GM23338 (cell line): ENCODE results near the gene USP1. TPM values are rescaled to one million over a fixed set of nuclear protein-coding genes. Genes with fewer than 3 reads are reported as not detected.

Experiments used
- ATAC-seq: fragments of 200-7000 bp; cut with Tn5 transposase; 3 replicates; pipeline ENCODE4 v1.9.1; 2020
- DNase-seq: peaks from one replicate; pipeline ENCODE4 v3.0.0-alpha.2; 2015; ENCODE audit warnings: low spot score
- H2AFZ ChIP-seq: fragments of 200-600 bp; sonication (generic); 2 replicates; pipeline ENCODE4 v1.8.0; 2016; ENCODE audit warnings: antibody characterized with exemption, mild to moderate bottlenecking, moderate library complexity
- H3F3A ChIP-seq: fragments of 200-600 bp; sonication (generic); replicated peaks from 2 replicates; pipeline ENCODE4 v1.8.0; 2017; ENCODE audit warnings: antibody characterized with exemption, mixed run types, low read depth
- H3K27ac ChIP-seq: fragments of 200-600 bp; sonication (generic); 2 replicates; pipeline ENCODE4 v1.6.1; 2016; ENCODE audit warnings: low read depth
- H3K27me3 ChIP-seq: fragments of 200-600 bp; sonication (generic); 2 replicates; pipeline ENCODE4 v1.8.0; 2016; ENCODE audit warnings: mild to moderate bottlenecking, mixed run types, moderate library complexity; ENCODE audit not compliant: insufficient read depth
- H3K36me3 ChIP-seq: fragments of 200-600 bp; sonication (generic); 2 replicates; pipeline ENCODE4 v1.8.0; 2016; ENCODE audit warnings: mild to moderate bottlenecking; ENCODE audit not compliant: insufficient read depth
- H3K4me1 ChIP-seq: fragments of 200-600 bp; sonication (generic); 2 replicates; pipeline ENCODE4 v1.8.0; 2016; ENCODE audit warnings: mild to moderate bottlenecking, moderate library complexity; ENCODE audit not compliant: insufficient read depth
- H3K4me2 ChIP-seq: fragments of 200-600 bp; sonication (generic); 2 replicates; pipeline ENCODE4 v1.7.1; 2017; ENCODE audit warnings: mixed run types
- H3K4me3 ChIP-seq: fragments of 200-600 bp; sonication (generic); 2 replicates; pipeline ENCODE4 v1.6.1; 2016; ENCODE audit warnings: mixed run types
- H3K79me2 ChIP-seq: fragments of 200-600 bp; sonication (generic); replicated peaks from 2 replicates; pipeline ENCODE4 v1.8.0; 2017; ENCODE audit warnings: mild to moderate bottlenecking; ENCODE audit not compliant: insufficient read depth
- H3K9me2 ChIP-seq: fragments of 200-600 bp; sonication (generic); 2 replicates; pipeline ENCODE4 v1.8.0; 2017; ENCODE audit not compliant: insufficient read depth
- H4K20me1 ChIP-seq: fragments of 200-600 bp; sonication (generic); replicated peaks from 2 replicates; pipeline ENCODE4 v1.8.0; 2017; ENCODE audit warnings: mild to moderate bottlenecking; ENCODE audit not compliant: insufficient read depth
- H3K27ac Mint-ChIP-seq: 2 replicates; pipeline ENCODE4 v1.8.0; 2020; ENCODE audit warnings: inconsistent platforms, mild to moderate bottlenecking, moderate library complexity, mixed read lengths
- H3K27me3 Mint-ChIP-seq: 3 replicates; pipeline ENCODE4 v1.8.0; 2022; ENCODE audit warnings: low read depth, mild to moderate bottlenecking, moderate library complexity, mixed read lengths, inconsistent platforms; ENCODE audit not compliant: insufficient read depth, poor library complexity
- H3K36me3 Mint-ChIP-seq: 3 replicates; pipeline ENCODE4 v1.8.0; 2021; ENCODE audit warnings: low read depth, mild to moderate bottlenecking, inconsistent platforms, moderate library complexity, mixed read lengths
- H3K4me1 Mint-ChIP-seq: 3 replicates; pipeline ENCODE4 v1.8.0; 2020; ENCODE audit warnings: mild to moderate bottlenecking, inconsistent platforms, mixed read lengths
- H3K4me3 Mint-ChIP-seq: 3 replicates; pipeline ENCODE4 v1.8.0; 2021; ENCODE audit warnings: moderate library complexity, mild to moderate bottlenecking, inconsistent platforms, mixed read lengths
- H3K9me3 Mint-ChIP-seq: 3 replicates; pipeline ENCODE4 v1.8.0; 2020; ENCODE audit warnings: moderate library complexity, mild to moderate bottlenecking, inconsistent platforms, mixed read lengths
- ETS1 ChIP-seq: IDR thresholded peaks from 2 replicates; pipeline ENCODE4 v1.6.1; 2016; ENCODE audit warnings: antibody characterized with exemption
- JUNB ChIP-seq: IDR thresholded peaks from one replicate; pipeline ENCODE4 v1.6.1; 2016; ENCODE audit warnings: antibody characterized with exemption; ENCODE audit not compliant: unreplicated experiment
- NANOG ChIP-seq: IDR thresholded peaks from 2 replicates; pipeline ENCODE4 v1.6.1; 2016; ENCODE audit warnings: antibody characterized with exemption, borderline replicate concordance
- POLR2AphosphoS5 ChIP-seq: IDR thresholded peaks from 2 replicates; pipeline ENCODE4 v1.6.1; 2016; ENCODE audit warnings: antibody characterized with exemption, low read depth
- STAT1 ChIP-seq: IDR thresholded peaks from one replicate; pipeline ENCODE4 v1.6.1; 2016; ENCODE audit warnings: antibody characterized with exemption; ENCODE audit not compliant: unreplicated experiment
- ZNF114 ChIP-seq: fragments of 250-450 bp; sonication (Bioruptor Pico); IDR thresholded peaks from 2 replicates; pipeline ENCODE4 v1.5.0; 2020; ENCODE audit warnings: mild to moderate bottlenecking, moderate library complexity
- polyA plus RNA-seq: library from polyadenylated mRNA; unstranded; fragments of >200 nt; fragmentation: Nextera tagmentation; extraction: Ambion mirVana; gene quantifications from 2 replicates; pipeline ENCODE4 v1.2.1, GENCODE V29; 2016
- total RNA-seq: library from RNA; depleted of rRNA; stranded (reverse); fragments of >200 nt; shearing (Covaris generic); gene quantifications from 2 replicates; pipeline ENCODE4 v1.2.3, GENCODE V29; 2014
- TF ChIP-seq, protein P1 (sequence below): IDR thresholded peaks from one replicate; pipeline ENCODE4 v1.6.1; 2018; ENCODE audit warnings: antibody characterized with exemption; ENCODE audit not compliant: unreplicated experiment
- TF ChIP-seq, protein P2 (sequence below): fragments of 250-450 bp; sonication (Bioruptor Pico); IDR thresholded peaks from 2 replicates; pipeline ENCODE4 v1.5.0; 2020; ENCODE audit warnings: mild to moderate bottlenecking, moderate library complexity
- TF ChIP-seq, protein P3 (sequence below), 2 experiments: fragments of 200-600 bp in 1 of 2; sonication (generic) in 1 of 2; conservative IDR thresholded peaks; 2 replicates each; pipeline versions ENCODE4 v1.5.1 to v1.6.1; 2016 to 2017; ENCODE audit warnings: antibody characterized with exemption in 2 of 2, low read depth in 2 of 2, mild to moderate bottlenecking in 2 of 2, moderate library complexity in 1 of 2

Gene USP1
- total and polyA plus RNA-seq, 2 experiments from 2014 or later: 45.6 to 74.6 TPM

DNA sequence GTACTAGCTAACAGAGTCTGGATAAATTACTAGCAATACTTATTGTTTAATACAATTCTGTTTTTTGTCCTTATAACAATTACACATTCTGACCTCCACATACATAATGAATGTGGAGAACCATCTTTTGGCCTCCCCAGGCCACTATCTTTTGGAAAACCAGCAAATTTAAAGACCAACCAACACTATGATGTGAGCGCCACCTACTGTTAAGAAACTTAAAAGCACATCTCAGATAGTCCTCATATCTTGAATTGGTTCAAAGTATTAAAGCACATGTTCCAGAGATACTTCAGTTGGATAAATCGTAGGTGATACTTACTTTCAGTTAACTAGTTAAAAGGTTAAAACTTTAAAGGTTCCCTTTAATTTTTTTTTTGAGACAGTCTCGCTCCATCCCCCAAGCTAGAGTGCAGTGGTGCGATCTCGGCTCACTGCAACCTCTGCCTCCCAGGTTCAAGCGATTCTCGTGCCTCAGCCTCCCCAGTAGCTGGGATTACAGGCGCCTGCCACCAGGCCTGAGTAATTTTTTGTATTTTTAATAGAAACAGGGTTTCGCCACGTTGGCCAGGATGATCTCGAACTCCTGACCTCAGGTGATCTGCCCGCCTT lies 29.3 kb upstream of the USP1 start (continued):
- TF ChIP-seq ETS1: no peak

GRCh38 chr1:62415687-62416086 lies 21.2 kb upstream of the USP1 start:
- no peak overlapping the region for H3K27ac ChIP-seq
- H3K36me3 ChIP-seq: no peaks in the 10 kb centered on the region
- no peak overlapping the region for H3K4me3 Mint-ChIP-seq
- peaks cover 4% of the 10 kb centered on the region; the same call in 2 of the 3 replicates for H3K4me1 Mint-ChIP-seq
- no peak overlapping the region for H2AFZ ChIP-seq
- H3K9me2 ChIP-seq: no peaks in the 10 kb centered on the region
- H3K79me2 ChIP-seq: no peaks in the 10 kb centered on the region
- no peaks in the 10 kb centered on the region for H3F3A ChIP-seq
- TF ChIP-seq NANOG: no peak
- no peak for TF ChIP-seq POLR2AphosphoS5
- no peak for TF ChIP-seq STAT1
- no peak for TF ChIP-seq ZNF114 (CRISPR knock-in tag)
- TF ChIP-seq JUNB: no peak
- TF ChIP-seq, protein P1, sequence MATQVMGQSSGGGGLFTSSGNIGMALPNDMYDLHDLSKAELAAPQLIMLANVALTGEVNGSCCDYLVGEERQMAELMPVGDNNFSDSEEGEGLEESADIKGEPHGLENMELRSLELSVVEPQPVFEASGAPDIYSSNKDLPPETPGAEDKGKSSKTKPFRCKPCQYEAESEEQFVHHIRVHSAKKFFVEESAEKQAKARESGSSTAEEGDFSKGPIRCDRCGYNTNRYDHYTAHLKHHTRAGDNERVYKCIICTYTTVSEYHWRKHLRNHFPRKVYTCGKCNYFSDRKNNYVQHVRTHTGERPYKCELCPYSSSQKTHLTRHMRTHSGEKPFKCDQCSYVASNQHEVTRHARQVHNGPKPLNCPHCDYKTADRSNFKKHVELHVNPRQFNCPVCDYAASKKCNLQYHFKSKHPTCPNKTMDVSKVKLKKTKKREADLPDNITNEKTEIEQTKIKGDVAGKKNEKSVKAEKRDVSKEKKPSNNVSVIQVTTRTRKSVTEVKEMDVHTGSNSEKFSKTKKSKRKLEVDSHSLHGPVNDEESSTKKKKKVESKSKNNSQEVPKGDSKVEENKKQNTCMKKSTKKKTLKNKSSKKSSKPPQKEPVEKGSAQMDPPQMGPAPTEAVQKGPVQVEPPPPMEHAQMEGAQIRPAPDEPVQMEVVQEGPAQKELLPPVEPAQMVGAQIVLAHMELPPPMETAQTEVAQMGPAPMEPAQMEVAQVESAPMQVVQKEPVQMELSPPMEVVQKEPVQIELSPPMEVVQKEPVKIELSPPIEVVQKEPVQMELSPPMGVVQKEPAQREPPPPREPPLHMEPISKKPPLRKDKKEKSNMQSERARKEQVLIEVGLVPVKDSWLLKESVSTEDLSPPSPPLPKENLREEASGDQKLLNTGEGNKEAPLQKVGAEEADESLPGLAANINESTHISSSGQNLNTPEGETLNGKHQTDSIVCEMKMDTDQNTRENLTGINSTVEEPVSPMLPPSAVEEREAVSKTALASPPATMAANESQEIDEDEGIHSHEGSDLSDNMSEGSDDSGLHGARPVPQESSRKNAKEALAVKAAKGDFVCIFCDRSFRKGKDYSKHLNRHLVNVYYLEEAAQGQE: no peak
- TF ChIP-seq, protein P2, sequence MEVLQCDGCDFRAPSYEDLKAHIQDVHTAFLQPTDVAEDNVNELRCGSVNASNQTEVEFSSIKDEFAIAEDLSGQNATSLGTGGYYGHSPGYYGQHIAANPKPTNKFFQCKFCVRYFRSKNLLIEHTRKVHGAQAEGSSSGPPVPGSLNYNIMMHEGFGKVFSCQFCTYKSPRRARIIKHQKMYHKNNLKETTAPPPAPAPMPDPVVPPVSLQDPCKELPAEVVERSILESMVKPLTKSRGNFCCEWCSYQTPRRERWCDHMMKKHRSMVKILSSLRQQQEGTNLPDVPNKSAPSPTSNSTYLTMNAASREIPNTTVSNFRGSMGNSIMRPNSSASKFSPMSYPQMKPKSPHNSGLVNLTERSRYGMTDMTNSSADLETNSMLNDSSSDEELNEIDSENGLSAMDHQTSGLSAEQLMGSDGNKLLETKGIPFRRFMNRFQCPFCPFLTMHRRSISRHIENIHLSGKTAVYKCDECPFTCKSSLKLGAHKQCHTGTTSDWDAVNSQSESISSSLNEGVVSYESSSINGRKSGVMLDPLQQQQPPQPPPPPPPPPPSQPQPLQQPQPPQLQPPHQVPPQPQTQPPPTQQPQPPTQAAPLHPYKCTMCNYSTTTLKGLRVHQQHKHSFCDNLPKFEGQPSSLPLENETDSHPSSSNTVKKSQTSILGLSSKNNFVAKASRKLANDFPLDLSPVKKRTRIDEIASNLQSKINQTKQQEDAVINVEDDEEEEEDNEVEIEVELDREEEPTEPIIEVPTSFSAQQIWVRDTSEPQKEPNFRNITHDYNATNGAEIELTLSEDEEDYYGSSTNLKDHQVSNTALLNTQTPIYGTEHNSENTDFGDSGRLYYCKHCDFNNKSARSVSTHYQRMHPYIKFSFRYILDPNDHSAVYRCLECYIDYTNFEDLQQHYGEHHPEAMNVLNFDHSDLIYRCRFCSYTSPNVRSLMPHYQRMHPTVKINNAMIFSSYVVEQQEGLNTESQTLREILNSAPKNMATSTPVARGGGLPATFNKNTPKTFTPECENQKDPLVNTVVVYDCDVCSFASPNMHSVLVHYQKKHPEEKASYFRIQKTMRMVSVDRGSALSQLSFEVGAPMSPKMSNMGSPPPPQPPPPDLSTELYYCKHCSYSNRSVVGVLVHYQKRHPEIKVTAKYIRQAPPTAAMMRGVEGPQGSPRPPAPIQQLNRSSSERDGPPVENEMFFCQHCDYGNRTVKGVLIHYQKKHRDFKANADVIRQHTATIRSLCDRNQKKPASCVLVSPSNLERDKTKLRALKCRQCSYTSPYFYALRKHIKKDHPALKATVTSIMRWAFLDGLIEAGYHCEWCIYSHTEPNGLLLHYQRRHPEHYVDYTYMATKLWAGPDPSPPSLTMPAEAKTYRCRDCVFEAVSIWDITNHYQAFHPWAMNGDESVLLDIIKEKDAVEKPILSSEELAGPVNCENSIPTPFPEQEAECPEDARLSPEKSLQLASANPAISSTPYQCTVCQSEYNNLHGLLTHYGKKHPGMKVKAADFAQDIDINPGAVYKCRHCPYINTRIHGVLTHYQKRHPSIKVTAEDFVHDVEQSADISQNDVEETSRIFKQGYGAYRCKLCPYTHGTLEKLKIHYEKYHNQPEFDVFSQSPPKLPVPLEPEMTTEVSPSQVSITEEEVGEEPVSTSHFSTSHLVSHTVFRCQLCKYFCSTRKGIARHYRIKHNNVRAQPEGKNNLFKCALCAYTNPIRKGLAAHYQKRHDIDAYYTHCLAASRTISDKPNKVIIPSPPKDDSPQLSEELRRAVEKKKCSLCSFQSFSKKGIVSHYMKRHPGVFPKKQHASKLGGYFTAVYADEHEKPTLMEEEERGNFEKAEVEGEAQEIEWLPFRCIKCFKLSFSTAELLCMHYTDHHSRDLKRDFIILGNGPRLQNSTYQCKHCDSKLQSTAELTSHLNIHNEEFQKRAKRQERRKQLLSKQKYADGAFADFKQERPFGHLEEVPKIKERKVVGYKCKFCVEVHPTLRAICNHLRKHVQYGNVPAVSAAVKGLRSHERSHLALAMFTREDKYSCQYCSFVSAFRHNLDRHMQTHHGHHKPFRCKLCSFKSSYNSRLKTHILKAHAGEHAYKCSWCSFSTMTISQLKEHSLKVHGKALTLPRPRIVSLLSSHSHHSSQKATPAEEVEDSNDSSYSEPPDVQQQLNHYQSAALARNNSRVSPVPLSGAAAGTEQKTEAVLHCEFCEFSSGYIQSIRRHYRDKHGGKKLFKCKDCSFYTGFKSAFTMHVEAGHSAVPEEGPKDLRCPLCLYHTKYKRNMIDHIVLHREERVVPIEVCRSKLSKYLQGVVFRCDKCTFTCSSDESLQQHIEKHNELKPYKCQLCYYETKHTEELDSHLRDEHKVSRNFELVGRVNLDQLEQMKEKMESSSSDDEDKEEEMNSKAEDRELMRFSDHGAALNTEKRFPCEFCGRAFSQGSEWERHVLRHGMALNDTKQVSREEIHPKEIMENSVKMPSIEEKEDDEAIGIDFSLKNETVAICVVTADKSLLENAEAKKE (CRISPR knock-in tag): no peak
- TF ChIP-seq, protein P3, sequence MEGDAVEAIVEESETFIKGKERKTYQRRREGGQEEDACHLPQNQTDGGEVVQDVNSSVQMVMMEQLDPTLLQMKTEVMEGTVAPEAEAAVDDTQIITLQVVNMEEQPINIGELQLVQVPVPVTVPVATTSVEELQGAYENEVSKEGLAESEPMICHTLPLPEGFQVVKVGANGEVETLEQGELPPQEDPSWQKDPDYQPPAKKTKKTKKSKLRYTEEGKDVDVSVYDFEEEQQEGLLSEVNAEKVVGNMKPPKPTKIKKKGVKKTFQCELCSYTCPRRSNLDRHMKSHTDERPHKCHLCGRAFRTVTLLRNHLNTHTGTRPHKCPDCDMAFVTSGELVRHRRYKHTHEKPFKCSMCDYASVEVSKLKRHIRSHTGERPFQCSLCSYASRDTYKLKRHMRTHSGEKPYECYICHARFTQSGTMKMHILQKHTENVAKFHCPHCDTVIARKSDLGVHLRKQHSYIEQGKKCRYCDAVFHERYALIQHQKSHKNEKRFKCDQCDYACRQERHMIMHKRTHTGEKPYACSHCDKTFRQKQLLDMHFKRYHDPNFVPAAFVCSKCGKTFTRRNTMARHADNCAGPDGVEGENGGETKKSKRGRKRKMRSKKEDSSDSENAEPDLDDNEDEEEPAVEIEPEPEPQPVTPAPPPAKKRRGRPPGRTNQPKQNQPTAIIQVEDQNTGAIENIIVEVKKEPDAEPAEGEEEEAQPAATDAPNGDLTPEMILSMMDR (conservative IDR thresholded peaks at IDR 0.05; ENCODE audit: low read depth in 2 of 2): no peak
- no peak overlapping the region for H3K4me2 ChIP-seq
- no peaks in the 10 kb centered on the region for H3K27me3 ChIP-seq
- no peaks in the 10 kb centered on the region; the same call in 2 of the 3 replicates for H3K9me3 Mint-ChIP-seq
- no peak overlapping the region for H3K27ac Mint-ChIP-seq
- no peaks in the 10 kb centered on the region for H3K36me3 Mint-ChIP-seq
- ATAC-seq: no peak
- no peaks in the 10 kb centered on the region for H3K4me1 ChIP-seq
- H3K4me3 ChIP-seq: no peak overlapping the region
- no peaks in the 10 kb centered on the region for H4K20me1 ChIP-seq
- no peaks in the 10 kb centered on the region for H3K27me3 Mint-ChIP-seq
- DNase-seq: no peak
